GM12878 (cell line): ENCODE measurements around the gene NES.

Experiments used
- CBFB ChIP-seq: IDR thresholded peaks from 2 replicates; pipeline ENCODE4 v1.6.1; 2016; ENCODE audit warnings: antibody characterized with exemption, low read depth
- CHD2 ChIP-seq: IDR thresholded peaks from 2 replicates; pipeline ENCODE4 v1.6.1; 2011; ENCODE audit warnings: low read depth, low read length, improper control_type of control experiment, borderline replicate concordance
- SP1 ChIP-seq: IDR thresholded peaks from one replicate; pipeline ENCODE4 v1.6.1; 2011; ENCODE audit warnings: low read depth, low read length
- SREBF1 ChIP-seq: IDR thresholded peaks from 2 replicates; pipeline ENCODE4 v1.6.1; 2012; ENCODE audit warnings: mild to moderate bottlenecking, low read length
- TF ChIP-seq, protein P1 (sequence below), 3 experiments: IDR thresholded peaks in 2 of 3; conservative IDR thresholded peaks in 1 of 3; 2 replicates each; pipeline ENCODE4 v1.5.1; 2011; ENCODE audit warnings: low read depth in 3 of 3, low read length in 3 of 3, mild to moderate bottlenecking in 3 of 3, control low read depth in 2 of 3, moderate library complexity in 2 of 3, inconsistent platforms in 1 of 3, mixed read lengths in 1 of 3; ENCODE audit not compliant: control insufficient read depth in 2 of 3, insufficient read depth in 1 of 3; ENCODE audit errors: extremely low read depth in 1 of 3

DNA sequence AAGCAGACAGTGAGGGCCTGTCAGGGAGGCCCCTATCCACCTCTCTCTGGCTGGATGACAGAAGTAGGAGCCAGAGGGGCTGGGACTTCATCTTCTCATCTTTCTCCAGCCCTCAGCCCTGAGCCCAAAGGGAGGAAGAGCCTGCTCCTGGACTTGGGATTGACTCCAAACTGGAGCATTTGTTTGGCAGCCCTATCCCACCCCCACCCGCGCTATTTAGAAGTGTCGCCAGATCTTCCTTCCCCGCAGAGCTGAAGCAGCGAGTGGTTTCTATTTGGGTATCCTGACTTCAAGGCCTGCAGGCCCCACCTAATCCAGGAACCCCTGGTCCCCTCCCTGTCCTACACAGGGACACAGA, 9.6 kb downstream of the NES start:
- TF ChIP-seq CBFB (no peak), SREBF1 (no peak), CHD2 (no peak), SP1 (no peak)
- TF ChIP-seq, protein P1, sequence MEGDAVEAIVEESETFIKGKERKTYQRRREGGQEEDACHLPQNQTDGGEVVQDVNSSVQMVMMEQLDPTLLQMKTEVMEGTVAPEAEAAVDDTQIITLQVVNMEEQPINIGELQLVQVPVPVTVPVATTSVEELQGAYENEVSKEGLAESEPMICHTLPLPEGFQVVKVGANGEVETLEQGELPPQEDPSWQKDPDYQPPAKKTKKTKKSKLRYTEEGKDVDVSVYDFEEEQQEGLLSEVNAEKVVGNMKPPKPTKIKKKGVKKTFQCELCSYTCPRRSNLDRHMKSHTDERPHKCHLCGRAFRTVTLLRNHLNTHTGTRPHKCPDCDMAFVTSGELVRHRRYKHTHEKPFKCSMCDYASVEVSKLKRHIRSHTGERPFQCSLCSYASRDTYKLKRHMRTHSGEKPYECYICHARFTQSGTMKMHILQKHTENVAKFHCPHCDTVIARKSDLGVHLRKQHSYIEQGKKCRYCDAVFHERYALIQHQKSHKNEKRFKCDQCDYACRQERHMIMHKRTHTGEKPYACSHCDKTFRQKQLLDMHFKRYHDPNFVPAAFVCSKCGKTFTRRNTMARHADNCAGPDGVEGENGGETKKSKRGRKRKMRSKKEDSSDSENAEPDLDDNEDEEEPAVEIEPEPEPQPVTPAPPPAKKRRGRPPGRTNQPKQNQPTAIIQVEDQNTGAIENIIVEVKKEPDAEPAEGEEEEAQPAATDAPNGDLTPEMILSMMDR (IDR thresholded peaks at IDR 0.05 in 2 of 3, conservative IDR thresholded peaks at IDR 0.05 in 1 of 3; ENCODE audit: control insufficient read depth in 2 of 3, extremely low read depth in 1 of 3, insufficient read depth in 1 of 3, low read depth in 3 of 3, low read length in 3 of 3), result no peak
